AG04450 (cell line): ENCODE measurements around the gene TLR10. TPM values are rescaled to one million over a fixed set of nuclear protein-coding genes. Genes with fewer than 3 reads are reported as not detected.

ENCODE experiments used
- CTCF ChIA-PET: fragments of 300-600, 350-600 bp; formaldehyde crosslinking; extraction: SDS; loops from one replicate; lab custom pipeline; 2022; ENCODE audit warnings: antibody characterized with exemption, inconsistent platforms; lab: Charles Lee
- POLR2A ChIA-PET: fragments of 350-600 bp; formaldehyde crosslinking; extraction: SDS; loops from one replicate; lab custom pipeline; 2021; ENCODE audit warnings: antibody characterized with exemption, inconsistent platforms; lab: Yijun Ruan, JAX
- DNase-seq: peaks from one replicate; pipeline ENCODE4 v3.0.0-alpha.2; 2011; ENCODE audit warnings: low read depth, low spot score
- H3K27ac ChIP-seq: one replicate; pipeline ENCODE4 v1.5.1; 2012; ENCODE audit warnings: low read depth, low read length, control low read depth
- H3K27me3 ChIP-seq: one replicate; pipeline ENCODE4 v1.6.0; 2012; ENCODE audit warnings: low read length; ENCODE audit not compliant: control insufficient read depth, insufficient read depth
- H3K4me3 ChIP-seq: 2 replicates; pipeline ENCODE4 v1.5.1; 2011; ENCODE audit warnings: mild to moderate bottlenecking, low read depth, low read length, control low read depth
- H3K9me3 ChIP-seq: 2 replicates; pipeline ENCODE4 v1.5.1; 2012; ENCODE audit warnings: low read length; ENCODE audit not compliant: control insufficient read depth, insufficient read depth
- CTCF ChIP-seq: IDR thresholded peaks from 2 replicates; pipeline ENCODE4 v1.5.1; 2011; ENCODE audit warnings: low read depth, low read length, control low read depth, inconsistent platforms
- polyA plus RNA-seq: library from polyadenylated mRNA; depleted of rRNA; stranded (reverse); fragments of >200 nt; gene quantifications from 2 replicates; pipeline ENCODE4 v1.2.3, GENCODE V29; 2011

Gene TLR10
- polyA plus RNA-seq, 1 experiment: not detected

- CTCF ChIA-PET: no interaction called here
- POLR2A ChIA-PET: no interaction called here
- Histone ChIP-seq H3K9me3 (peaks cover 9% of the 10 kb centered on the region), H3K4me3 (no peak overlapping the region), H3K27me3 (no peaks in the 10 kb centered on the region), H3K27ac (no peak overlapping the region)
- DNase-seq: no peak
- no peak for TF ChIP-seq CTCF
Measured at GRCh38 chr4:38823766-38824165, 41.0 kb upstream of the TLR10 start.

- Histone ChIP-seq H3K27me3 (no peaks in the 10 kb centered on the region), H3K27ac (no peak overlapping the region), H3K9me3 (peaks cover 9% of the 10 kb centered on the region), H3K4me3 (no peak overlapping the region)
- no peak for DNase-seq
- ChIA-PET POLR2A (no interaction called here), CTCF (interaction anchor here (1.9 kb wide), 1 partner anchor 40 kb away, joined by 5 read pairs; the partner anchor contains the start of gene TLR10)
- TF ChIP-seq CTCF: no peak
Measured at GRCh38 chr4:38822748-38823303, 40.0 kb upstream of the TLR10 start.

GRCh38 chr4:38821739-38822138 lies 38.9 kb upstream of the TLR10 start:
- no peak overlapping the region for H3K27ac ChIP-seq
- H3K4me3 ChIP-seq: no peak overlapping the region
- CTCF ChIA-PET: interaction anchor here (1.7 to 1.9 kb wide), 2 partner anchors 39 kb away, joined by 5 read pairs; partner anchors contain the start of gene TLR10

DNA sequence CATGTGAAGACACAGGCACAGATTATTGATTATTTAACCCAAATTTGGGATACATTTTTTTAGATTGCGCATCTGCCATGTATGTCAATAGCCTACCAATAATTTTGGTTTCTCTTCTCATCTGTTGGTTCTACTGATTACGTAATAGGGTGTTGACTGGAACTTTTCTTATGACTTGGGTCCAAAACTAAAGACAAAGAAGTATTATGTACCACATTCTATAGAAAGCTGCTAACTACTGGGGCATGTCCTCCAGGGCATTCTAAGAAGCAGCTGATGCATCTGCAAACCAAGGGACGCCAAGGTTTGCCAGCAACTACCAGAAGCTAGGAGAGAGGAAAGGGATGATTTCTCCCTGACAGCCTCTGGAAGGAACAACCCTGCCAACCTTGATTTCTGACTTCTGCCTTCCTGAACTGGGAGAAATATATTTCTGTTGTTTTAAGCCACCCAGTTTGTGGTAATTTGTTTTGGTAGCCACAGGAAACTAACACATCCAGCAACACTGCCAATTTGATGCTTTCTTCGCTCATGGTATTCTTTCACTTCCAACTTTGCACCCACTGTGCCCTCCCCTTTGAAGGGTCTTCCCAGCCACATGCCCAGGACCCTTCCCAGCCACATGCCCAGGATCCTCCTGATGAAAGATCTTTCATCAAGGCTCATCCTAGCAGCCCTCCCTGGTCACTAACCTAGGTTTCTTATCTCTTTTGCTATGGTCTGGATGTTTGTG lies 37.7 kb upstream of the TLR10 start:
- no peak for DNase-seq
- no peak for TF ChIP-seq CTCF
- H3K4me3 ChIP-seq: no peak overlapping the region
- H3K27me3 ChIP-seq: no peaks in the 10 kb centered on the region
- ChIA-PET CTCF (interaction anchor here (1.7 kb wide), 1 partner anchor 40 kb away, joined by 5 read pairs; no protein-coding TSS in a partner anchor), POLR2A (no interaction called here)
- no peak overlapping the region for H3K27ac ChIP-seq
- peaks cover 9% of the 10 kb centered on the region for H3K9me3 ChIP-seq

More at GRCh38 chr4:38821739-38822138, 38.9 kb upstream of the TLR10 start:
- DNase-seq: no peak
- POLR2A ChIA-PET: no interaction called here
- no peak for TF ChIP-seq CTCF
- Histone ChIP-seq H3K27me3 (no peaks in the 10 kb centered on the region), H3K9me3 (peaks cover 9% of the 10 kb centered on the region)

DNA sequence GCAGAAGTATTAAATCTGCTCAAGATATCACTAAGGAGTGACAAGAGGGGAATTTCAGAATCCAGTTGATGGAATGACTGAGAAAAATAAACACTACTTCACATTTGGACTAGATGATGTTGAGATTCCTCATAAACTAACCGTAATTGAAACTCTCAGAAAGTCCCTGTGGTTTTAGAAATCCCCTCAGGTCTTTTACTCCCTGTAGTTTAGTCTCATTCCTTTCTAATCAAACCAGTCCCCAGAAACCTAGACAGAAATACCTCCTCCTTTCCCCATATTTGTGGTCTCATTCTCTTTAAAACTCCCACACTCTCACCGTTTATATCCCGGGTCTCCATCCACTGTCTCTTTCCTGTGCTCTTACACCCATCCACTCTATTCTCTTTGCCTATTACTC lies 36.8 kb upstream of the TLR10 start:
- H3K27me3 ChIP-seq: no peaks in the 10 kb centered on the region
- DNase-seq: no peak
- CTCF ChIA-PET: interaction anchor here (1.2 kb wide), 1 partner anchor 41 kb away, joined by 3 read pairs; no protein-coding TSS in a partner anchor
- TF ChIP-seq CTCF: no peak
- no peak overlapping the region for H3K4me3 ChIP-seq
- POLR2A ChIA-PET: no interaction called here
- H3K27ac ChIP-seq: no peak overlapping the region
- H3K9me3 ChIP-seq: peaks cover 9% of the 10 kb centered on the region
